Stimulated activated CD4-positive, alpha-beta T cell treated with anti-CD3 and anti-CD28 coated beads, Interleukin-4, amount 100 ng/mL, for 48 hours (primary cell): ENCODE measurements around the gene BANK1.

Source experiments
- DNase-seq, 2 donors: peaks; one replicate each; pipeline ENCODE4 v3.0.0-alpha.2; 2020; ENCODE audit warnings: low read depth in 2 of 2

Gene BANK1

GRCh38 chr4:101790521-101791181 lies at the start of gene BANK1:
BANK1 (plus strand) TSS chr4:101790730; CDS start chr4:101790881, 151 bp downstream.
- DNase-seq: no peak

- DNase-seq: no peak
These were observed 36.8 kb upstream of the BANK1 start for GRCh38 chr4:101753721-101754120.

DNA sequence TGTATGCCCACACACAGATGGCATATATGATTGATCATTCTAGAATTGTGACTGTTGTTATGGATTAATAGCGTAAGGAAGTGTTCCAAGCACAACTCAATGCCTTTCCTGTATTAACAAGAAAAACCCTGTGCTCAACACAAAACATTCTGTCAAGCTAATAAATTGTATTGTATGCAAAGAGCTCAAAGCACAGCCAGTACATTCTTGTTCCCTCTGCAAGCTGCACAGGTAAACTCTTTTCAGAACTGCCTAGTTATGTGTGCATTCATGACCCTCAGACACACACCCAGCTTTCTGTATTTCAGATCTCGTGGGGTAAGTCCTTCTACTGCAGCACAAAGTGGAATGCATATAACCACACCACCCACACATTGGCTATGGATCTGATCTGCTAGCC lies 34.3 kb upstream of the BANK1 start:
- DNase-seq: no peak

DNA sequence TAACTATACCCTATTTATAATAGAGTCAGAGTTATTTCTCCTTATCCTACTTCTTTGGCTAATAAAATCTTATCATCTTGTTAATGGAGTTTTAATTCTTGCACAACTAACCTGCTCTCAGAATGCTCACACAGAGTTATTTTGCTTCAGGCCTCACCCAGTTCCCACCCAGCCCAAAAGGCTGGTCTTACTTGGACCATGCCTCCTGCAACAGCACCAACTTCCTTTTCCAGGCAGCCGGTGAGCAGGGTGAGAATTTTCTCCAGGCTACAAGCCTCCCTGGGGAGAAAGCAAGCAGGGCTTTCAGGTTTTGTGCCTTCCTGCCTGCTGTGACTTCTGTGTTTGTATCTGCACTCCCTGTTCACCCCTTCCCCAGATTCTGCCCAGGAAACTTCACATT lies 29.1 kb upstream of the BANK1 start:
- no peak for DNase-seq

- no peak for DNase-seq
These were observed 28.5 kb upstream of the BANK1 start for GRCh38 chr4:101762025-101762424.

DNA sequence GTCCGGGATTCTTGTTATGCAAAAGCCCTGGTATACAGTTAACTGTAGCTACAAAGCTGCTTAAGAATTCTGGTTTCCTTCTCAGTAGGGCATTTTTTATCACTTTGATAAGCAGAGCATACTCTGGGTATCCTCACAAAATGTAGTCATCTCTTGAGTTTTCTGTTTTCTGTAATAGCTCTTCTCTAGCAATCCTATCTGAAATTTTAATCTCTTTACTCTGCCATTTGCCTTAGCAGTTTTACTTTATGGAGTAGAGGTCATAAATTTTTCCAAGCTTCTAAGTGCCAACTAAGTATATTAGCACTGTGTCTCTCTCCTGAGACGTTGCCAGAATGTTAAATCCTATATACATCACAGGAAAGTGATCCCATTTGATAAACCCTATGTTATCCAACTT lies 28.0 kb upstream of the BANK1 start:
- DNase-seq: no peak

- no peak for DNase-seq
These were observed 27.0 kb upstream of the BANK1 start for GRCh38 chr4:101763576-101763975.

DNA sequence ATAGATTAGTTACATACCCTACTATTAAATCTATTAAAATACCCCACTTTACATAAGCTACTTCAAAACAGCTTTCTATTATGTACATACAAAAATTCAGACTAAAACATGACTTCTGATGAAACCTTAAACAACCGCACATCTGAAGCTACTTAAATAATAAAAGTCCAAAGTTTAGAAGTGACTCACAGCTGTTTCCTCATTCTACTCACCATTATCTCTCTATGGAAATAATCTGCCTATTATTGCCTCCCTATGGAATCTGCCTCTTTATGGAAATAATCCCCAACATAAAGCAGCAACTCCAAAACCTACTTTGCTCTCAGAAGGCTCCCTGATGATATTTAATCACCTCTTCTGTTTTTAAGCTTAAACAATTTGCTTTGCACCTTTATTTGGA lies 15.7 kb upstream of the BANK1 start:
- no peak for DNase-seq

DNA sequence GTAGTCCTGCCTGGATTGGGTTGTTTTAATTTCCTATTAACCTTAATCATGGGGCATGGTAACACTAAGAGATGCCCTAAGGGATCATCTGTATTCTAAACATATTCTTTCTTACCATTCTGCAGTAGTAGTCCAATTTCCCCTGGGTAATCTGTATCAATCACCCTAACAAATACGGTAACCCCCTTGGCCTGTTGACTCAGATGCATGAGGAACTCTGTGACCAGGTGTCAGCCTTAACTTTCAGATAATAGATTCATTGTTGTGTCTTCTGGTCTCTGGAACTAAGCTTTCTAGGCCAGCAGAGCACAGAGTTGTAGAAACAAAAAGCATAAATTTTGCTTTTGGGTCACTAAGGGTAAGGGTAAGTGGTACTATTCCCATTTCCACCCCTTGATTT lies 13.1 kb upstream of the BANK1 start:
- DNase-seq: no peak

GRCh38 chr4:101780284-101780683 lies 10.2 kb upstream of the BANK1 start:
- no peak for DNase-seq

DNA sequence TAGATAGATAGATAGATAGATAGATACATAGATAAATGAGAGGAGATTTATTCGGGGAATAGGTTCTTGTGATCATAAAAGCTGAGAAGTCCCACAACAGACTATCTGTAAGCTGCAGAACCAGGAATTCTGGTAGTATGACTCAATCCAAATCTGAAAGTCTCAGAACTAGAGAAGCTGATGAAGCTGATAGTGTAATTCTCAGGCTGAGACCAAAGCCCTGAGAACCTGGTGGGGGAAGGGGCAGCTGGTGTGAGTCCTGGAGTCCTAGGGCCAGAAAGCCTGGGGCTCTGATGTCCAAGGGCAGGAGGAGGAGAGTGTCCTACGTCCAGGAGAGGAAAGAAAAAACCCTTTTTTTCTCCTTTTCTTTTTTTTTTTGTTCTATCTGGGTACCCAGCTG lies 8.0 kb upstream of the BANK1 start:
- no peak for DNase-seq

- no peak for DNase-seq
These were observed 5.6 kb upstream of the BANK1 start for GRCh38 chr4:101784957-101785356.

DNA sequence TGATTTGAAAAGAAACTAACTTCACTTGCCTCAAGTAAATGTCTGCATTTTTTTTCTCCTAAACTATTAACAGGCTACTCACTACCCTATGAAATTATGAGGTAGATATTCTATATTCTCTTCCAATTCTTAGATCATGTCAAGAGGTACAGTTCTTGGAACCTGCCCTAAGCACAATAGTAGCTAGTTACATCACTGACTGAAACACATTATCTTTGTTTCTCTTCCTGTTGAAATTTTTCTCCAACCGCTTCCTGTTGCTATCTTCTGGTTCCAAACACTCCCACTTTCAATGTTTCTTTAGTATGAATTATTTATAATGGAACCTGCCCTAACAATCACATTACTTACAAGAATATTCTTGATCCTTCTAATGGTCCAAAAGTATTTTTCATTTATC lies 5.0 kb upstream of the BANK1 start:
- DNase-seq: no peak

GRCh38 chr4:101787701-101788316 lies 2.7 kb upstream of the BANK1 start:
- no peak for DNase-seq

DNA sequence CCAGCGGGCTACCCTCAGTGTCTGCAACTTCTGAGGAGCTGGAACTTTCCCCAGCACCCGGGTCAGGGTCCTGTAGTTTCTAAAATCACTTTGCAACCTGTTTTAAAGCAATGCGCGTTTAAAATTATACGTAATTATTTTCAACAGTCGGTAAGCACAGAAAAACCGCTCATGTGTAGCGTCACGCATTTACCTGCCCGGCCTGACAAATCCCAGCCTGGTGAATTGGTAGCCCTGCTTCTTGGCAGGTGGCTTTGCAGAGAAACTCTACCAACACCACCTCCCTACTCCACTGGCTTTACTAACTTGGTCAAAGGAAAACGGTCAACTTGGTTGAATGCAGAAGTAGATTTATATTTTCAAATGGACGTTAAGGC lies 640 bp downstream of the BANK1 start:
- DNase-seq: no peak

DNA sequence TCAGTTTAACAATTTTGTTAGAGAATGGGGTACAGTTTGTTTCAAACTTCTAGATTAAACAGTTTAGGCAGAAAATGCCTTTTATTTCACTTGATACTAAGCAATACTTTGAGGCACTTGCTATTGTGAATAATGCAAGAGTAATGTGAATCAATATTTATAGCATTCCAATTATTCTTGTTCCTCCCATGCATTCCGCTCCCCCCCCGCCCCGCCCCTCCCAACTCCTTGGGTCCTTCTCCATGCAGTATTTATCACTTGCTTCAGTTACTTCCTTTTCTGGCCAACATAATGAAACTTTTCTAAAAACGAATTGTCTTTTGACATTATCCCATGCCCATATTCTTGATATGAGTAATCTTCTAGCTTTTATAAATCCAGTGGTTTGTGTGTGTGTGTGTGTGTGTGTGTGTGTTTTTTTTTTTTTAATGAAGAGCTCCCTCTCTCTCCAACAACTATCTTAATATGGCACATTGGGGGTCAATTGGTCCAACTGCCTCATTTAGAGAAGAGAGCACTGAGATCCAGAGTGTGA lies 1.6 kb downstream of the BANK1 start:
- no peak for DNase-seq

DNA sequence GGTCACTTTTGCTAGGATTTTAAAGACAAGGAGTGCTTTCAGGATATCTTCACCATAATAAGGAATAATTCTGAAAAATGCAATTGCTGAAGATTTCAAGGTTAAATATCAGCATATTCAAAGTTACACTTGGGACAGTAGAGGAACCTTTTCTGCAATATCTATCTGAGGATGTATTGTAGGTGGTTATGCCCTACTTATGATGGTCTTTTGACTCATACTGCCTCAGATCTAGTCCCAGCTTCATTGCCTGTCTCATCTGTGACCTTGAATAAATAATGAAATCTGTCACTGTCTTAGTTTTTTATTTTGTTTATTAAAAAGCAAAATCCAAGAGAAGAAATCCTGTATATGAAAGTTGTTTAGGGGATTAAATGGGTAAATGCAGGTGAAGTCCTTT lies 2.9 kb downstream of the BANK1 start:
- no peak for DNase-seq

DNA sequence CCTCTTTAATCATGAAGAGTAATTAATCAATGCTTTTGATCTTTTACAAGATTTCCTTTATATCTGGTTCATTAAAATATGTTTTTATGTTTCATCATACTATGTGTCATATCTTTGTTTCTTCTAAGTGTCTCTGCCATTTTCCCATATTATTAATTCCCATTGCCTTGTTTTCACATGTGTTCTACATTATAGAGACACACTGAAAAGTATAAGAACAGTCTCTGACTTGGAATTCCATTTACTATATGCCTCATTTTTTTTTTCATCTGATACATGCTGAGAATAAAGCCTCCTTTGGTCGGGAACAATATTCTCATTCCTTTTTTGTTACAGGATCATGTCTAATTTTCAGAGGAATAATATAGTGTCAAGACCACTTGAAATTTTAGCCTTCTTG lies 4.3 kb downstream of the BANK1 start:
- no peak for DNase-seq

GRCh38 chr4:101795704-101796103 lies 5.2 kb downstream of the BANK1 start:
- DNase-seq: no peak

- DNase-seq: no peak
These were observed 11.4 kb downstream of the BANK1 start for GRCh38 chr4:101801958-101802357.

- no peak for DNase-seq
These were observed 16.4 kb downstream of the BANK1 start for GRCh38 chr4:101806914-101807313.

- no peak for DNase-seq
These were observed 16.8 kb downstream of the BANK1 start for GRCh38 chr4:101807351-101807750.

GRCh38 chr4:101813604-101814003 lies 23.1 kb downstream of the BANK1 start:
- DNase-seq: no peak

- DNase-seq: no peak
These were observed 27.8 kb downstream of the BANK1 start for GRCh38 chr4:101818362-101818761.
